ENCODE results near the gene HTR2A. TPM values are rescaled to one million over a fixed set of nuclear protein-coding genes. Genes with fewer than 3 reads are reported as not detected.

Gene HTR2A
- total RNA-seq, 3 donors from 2014 or later = 0.09 to 0.58 (median 0.54) TPM

GRCh38 chr13:46801858-46802257, 95.0 kb downstream of the HTR2A start:
- intact Hi-C loops (cut with DNase I, micrococcal nuclease) = no loop called here
- no peak for DNase-seq
- Histone ChIP-seq H3K36me3 (ENCODE audit: low read depth) (no peaks in the 10 kb centered on the region), H3K4me3 (no peak overlapping the region), H3K9me3 (no peaks in the 10 kb centered on the region), H3K4me1 (ENCODE audit: low read depth) (no peaks in the 10 kb centered on the region)
- TF ChIP-seq CTCF (IDR thresholded peaks at IDR 0.05) = no peak
- no peak for ATAC-seq

GRCh38 chr13:46799139-46799538, 97.7 kb downstream of the HTR2A start:
- no peak overlapping the region for H3K4me3 ChIP-seq
- no peak for ATAC-seq
- no peak for TF ChIP-seq CTCF (IDR thresholded peaks at IDR 0.05)

GRCh38 chr13:46797501-46798237, 99.2 kb downstream of the HTR2A start:
- Histone ChIP-seq H3K36me3 (ENCODE audit: low read depth) (no peaks in the 10 kb centered on the region), H3K4me3 (peak overlapping the region; percentile 51), H3K9me3 (no peaks in the 10 kb centered on the region), H3K4me1 (ENCODE audit: low read depth) (peaks cover 12% of the 10 kb centered on the region)
- DNase-seq (peak in 2 of 3 donors; percentile 23 to 39), ATAC-seq (peak; percentile 33)
- intact Hi-C loops (cut with DNase I, micrococcal nuclease) = no loop called here
- TF ChIP-seq CTCF (IDR thresholded peaks at IDR 0.05) = no peak

More at GRCh38 chr13:46799139-46799538, 97.7 kb downstream of the HTR2A start:
- intact Hi-C loops (cut with DNase I, micrococcal nuclease) = no loop called here
- H3K36me3 ChIP-seq (ENCODE audit: low read depth) = no peaks in the 10 kb centered on the region
- H3K4me1 ChIP-seq (ENCODE audit: low read depth) = peaks cover 12% of the 10 kb centered on the region
- H3K9me3 ChIP-seq = no peaks in the 10 kb centered on the region
- no peak for DNase-seq

- no peak for TF ChIP-seq CTCF (IDR thresholded peaks at IDR 0.05)
- H3K9me3 ChIP-seq = no peaks in the 10 kb centered on the region
- H3K4me1 ChIP-seq (ENCODE audit: low read depth) = peaks cover 12% of the 10 kb centered on the region
- intact Hi-C loops (cut with DNase I, micrococcal nuclease) = no loop called here
- peak; percentile 98 for ATAC-seq
- H3K4me3 ChIP-seq = peak within 1 kb of the TSS; percentile 51
- no peaks in the 10 kb centered on the region for H3K36me3 ChIP-seq (ENCODE audit: low read depth)
- DNase-seq = peak; percentile 96 to 99 (median 96)
Measured at GRCh38 chr13:46796515-46797474, 100.1 kb downstream of the HTR2A start, which contains the start of gene ESD. Gene ESD, minus strand, starts transcription at chr13:46797161. Its CDS starts 5,748 bp downstream, at chr13:46791413.

GRCh38 chr13:46796129-46796514, 100.7 kb downstream of the HTR2A start:
- ATAC-seq = no peak
- DNase-seq = no peak
- H3K4me3 ChIP-seq = peak overlapping the region; percentile 51
- no peaks in the 10 kb centered on the region for H3K36me3 ChIP-seq (ENCODE audit: low read depth)
- no peaks in the 10 kb centered on the region for H3K9me3 ChIP-seq
- intact Hi-C loops (cut with DNase I, micrococcal nuclease) = no loop called here
- peaks cover 12% of the 10 kb centered on the region for H3K4me1 ChIP-seq (ENCODE audit: low read depth)
- TF ChIP-seq CTCF (IDR thresholded peaks at IDR 0.05) = no peak
